ENCODE results near the gene ITGB3. TPM values are rescaled to one million over a fixed set of nuclear protein-coding genes. Genes with fewer than 3 reads are reported as not detected.
A peak's percentile ranks its signal among the peaks of the same experiment; 100 is the strongest.
"Not testable (repeated sequence)": the region's sequence is repeated elsewhere in the genome, so short reads cannot be mapped to it uniquely, and the experiment has no call there.

Gene ITGB3
- polyA plus RNA-seq, 1 of the 3 experiments (the other 2 are of a cell fraction): 4.6 TPM

DNA sequence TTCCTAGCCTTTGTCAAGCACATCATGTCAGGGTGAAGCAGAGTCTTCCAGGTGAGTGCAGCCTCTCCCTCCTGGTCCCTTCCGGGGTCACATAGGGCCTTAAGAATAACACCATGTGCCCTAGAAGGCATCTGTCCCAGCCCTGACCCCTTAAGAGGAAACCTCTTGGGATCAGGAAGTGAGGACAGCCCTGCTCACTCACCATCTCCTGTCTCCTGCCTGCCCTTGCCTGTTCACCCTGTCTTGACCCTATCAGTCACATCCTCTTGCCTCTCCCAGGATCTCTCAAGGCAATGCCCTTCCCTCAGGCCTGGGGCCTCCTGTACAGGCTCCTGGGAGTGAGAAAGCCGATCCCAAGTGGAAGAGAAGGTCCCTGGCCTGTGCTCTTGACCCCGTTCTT is 30.6 kb upstream of the ITGB3 start:
- Histone ChIP-seq H3K4me3 (ENCODE audit: low read depth in 2 of 2, low read length in 1 of 2) (no peak overlapping the region), H3F3A (replicated peaks; ENCODE audit: insufficient read depth) (peaks cover 15% of the 10 kb centered on the region), H3K4me2 (no peak overlapping the region; the same call in 1 of the 2 replicates), H2AFZ (ENCODE audit: low read depth) (peak overlapping the region; percentile 9; the same call in 1 of the 2 replicates), H3K4me1 (ENCODE audit: control insufficient read depth in 1 of 2, insufficient read depth in 2 of 2, low read depth in 1 of 2, low read length in 1 of 2) (peaks cover 4 to 17% of the 10 kb centered on the region in 2 experiments; a peak in 2 of 4 replicates), H3K9me3 (no peaks in the 10 kb centered on the region), H3K9me2 (no peaks in the 10 kb centered on the region), H3K36me3 (replicated peaks in 1 of 2; ENCODE audit: control insufficient read depth in 1 of 2, insufficient read depth in 2 of 2, low read length in 1 of 2) (no peaks in the 10 kb centered on the region), H4K20me1 (ENCODE audit: insufficient read depth) (no peaks in the 10 kb centered on the region), H3K79me2 (ENCODE audit: insufficient read depth) (no peaks in the 10 kb centered on the region), H3K9ac (no peak overlapping the region), H3K27ac (ENCODE audit: low read depth in 2 of 2, low read length in 1 of 2) (no peak overlapping the region), H3K27me3 (ENCODE audit: insufficient read depth) (no peaks in the 10 kb centered on the region)
- POLR2A ChIA-PET: no interaction called here
- 72% methylated on average over 3 of the region's 3 CpGs for WGBS (ENCODE audit: low lambda C conversion rate)
- CTCF ChIA-PET: interaction anchor here (1.6 to 8.6 kb wide), 2 partner anchors 10 to 93 kb away, joined by 4 to 57 read pairs; no protein-coding TSS in a partner anchor
- no peak for DNase-seq
- TF ChIP-seq, protein P1, sequence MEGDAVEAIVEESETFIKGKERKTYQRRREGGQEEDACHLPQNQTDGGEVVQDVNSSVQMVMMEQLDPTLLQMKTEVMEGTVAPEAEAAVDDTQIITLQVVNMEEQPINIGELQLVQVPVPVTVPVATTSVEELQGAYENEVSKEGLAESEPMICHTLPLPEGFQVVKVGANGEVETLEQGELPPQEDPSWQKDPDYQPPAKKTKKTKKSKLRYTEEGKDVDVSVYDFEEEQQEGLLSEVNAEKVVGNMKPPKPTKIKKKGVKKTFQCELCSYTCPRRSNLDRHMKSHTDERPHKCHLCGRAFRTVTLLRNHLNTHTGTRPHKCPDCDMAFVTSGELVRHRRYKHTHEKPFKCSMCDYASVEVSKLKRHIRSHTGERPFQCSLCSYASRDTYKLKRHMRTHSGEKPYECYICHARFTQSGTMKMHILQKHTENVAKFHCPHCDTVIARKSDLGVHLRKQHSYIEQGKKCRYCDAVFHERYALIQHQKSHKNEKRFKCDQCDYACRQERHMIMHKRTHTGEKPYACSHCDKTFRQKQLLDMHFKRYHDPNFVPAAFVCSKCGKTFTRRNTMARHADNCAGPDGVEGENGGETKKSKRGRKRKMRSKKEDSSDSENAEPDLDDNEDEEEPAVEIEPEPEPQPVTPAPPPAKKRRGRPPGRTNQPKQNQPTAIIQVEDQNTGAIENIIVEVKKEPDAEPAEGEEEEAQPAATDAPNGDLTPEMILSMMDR (IDR thresholded peaks at IDR 0.05): no peak
- TF ChIP-seq RFX5 (IDR thresholded peaks at IDR 0.05; ENCODE audit: low read length): no peak

DNA sequence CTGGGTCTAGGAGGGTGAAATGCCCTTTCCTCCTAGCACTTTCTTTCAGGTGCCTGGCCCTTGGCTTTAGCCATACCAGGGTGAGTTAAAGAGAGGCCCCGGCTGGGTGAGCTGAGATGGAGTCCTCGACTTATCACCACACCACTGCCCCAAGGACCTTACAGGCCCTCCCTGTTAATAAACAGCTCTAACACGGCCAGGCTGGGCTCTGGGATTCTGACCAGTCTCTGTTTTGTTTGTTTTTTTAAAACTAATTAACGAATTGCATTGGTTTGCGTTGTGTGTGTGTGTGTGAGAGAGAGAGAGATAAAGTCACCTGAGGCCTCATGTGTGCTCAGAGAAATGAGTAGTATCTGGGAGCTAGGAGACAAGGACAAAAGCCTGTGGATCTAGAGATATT is 30.2 kb upstream of the ITGB3 start:
- CTCF ChIA-PET: interaction anchor here (1.0 to 8.6 kb wide), 3 partner anchors 11 to 100 kb away, joined by 3 to 57 read pairs (median 4); partner anchors contain the start of gene EFCAB13
- Histone ChIP-seq H3K9me3 (no peaks in the 10 kb centered on the region), H4K20me1 (ENCODE audit: insufficient read depth) (no peaks in the 10 kb centered on the region), H3K4me1 (ENCODE audit: control insufficient read depth in 1 of 2, insufficient read depth in 2 of 2, low read depth in 1 of 2, low read length in 1 of 2) (peaks cover 4 to 17% of the 10 kb centered on the region in 2 experiments; a peak in 2 of 4 replicates), H2AFZ (ENCODE audit: low read depth) (peak overlapping the region; percentile 9; the same call in 1 of the 2 replicates), H3F3A (replicated peaks; ENCODE audit: insufficient read depth) (peaks cover 15% of the 10 kb centered on the region), H3K27me3 (ENCODE audit: insufficient read depth) (no peaks in the 10 kb centered on the region), H3K9ac (no peak overlapping the region), H3K27ac (ENCODE audit: low read depth in 2 of 2, low read length in 1 of 2) (no peak overlapping the region), H3K4me2 (no peak overlapping the region; the same call in 1 of the 2 replicates), H3K79me2 (ENCODE audit: insufficient read depth) (no peaks in the 10 kb centered on the region), H3K9me2 (no peaks in the 10 kb centered on the region), H3K36me3 (replicated peaks in 1 of 2; ENCODE audit: control insufficient read depth in 1 of 2, insufficient read depth in 2 of 2, low read length in 1 of 2) (no peaks in the 10 kb centered on the region), H3K4me3 (ENCODE audit: low read depth in 2 of 2, low read length in 1 of 2) (no peak overlapping the region)
- TF ChIP-seq NFIC (IDR thresholded peaks at IDR 0.05; ENCODE audit: borderline replicate concordance) (no peak), POLR2AphosphoS5 (IDR thresholded peaks at IDR 0.05; ENCODE audit: low read depth, low read length) (no peak), RFX5 (IDR thresholded peaks at IDR 0.05; ENCODE audit: low read length) (no peak), ELF1 (IDR thresholded peaks at IDR 0.05) (no peak), CHD2 (IDR thresholded peaks at IDR 0.05; ENCODE audit: low read length, partially characterized antibody) (no peak), MXI1 (IDR thresholded peaks at IDR 0.05; ENCODE audit: low read depth, low read length) (no peak)
- TF ChIP-seq, protein P2, sequence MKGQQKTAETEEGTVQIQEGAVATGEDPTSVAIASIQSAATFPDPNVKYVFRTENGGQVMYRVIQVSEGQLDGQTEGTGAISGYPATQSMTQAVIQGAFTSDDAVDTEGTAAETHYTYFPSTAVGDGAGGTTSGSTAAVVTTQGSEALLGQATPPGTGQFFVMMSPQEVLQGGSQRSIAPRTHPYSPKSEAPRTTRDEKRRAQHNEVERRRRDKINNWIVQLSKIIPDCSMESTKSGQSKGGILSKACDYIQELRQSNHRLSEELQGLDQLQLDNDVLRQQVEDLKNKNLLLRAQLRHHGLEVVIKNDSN (IDR thresholded peaks at IDR 0.05; ENCODE audit: borderline replicate concordance, low read depth): no peak
- TF ChIP-seq, protein P3, sequence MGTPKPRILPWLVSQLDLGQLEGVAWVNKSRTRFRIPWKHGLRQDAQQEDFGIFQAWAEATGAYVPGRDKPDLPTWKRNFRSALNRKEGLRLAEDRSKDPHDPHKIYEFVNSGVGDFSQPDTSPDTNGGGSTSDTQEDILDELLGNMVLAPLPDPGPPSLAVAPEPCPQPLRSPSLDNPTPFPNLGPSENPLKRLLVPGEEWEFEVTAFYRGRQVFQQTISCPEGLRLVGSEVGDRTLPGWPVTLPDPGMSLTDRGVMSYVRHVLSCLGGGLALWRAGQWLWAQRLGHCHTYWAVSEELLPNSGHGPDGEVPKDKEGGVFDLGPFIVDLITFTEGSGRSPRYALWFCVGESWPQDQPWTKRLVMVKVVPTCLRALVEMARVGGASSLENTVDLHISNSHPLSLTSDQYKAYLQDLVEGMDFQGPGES (IDR thresholded peaks at IDR 0.05; ENCODE audit: low read depth, low read length): no peak
- POLR2A ChIA-PET: no interaction called here
- DNase-seq: no peak
- 79% methylated on average over 5 of the region's 5 CpGs for WGBS (ENCODE audit: low lambda C conversion rate)

DNA sequence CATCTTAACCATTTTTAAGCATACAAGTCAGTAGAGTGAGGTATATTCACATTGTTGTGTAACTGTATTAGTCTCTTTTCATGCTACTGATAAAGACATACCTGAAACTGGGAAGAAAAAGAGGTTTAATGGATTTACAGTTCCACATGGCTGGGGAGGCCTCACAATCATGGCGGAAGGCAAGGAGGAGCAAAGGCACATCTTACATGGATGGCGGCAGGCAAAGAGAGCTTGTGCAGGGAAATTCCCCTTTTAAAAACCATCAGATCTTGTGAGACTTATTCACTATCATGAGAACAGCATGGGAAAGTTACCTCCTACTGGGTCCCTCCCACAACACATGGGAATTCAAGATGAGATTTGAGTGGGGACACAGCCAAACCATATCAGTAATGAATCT is 29.6 kb upstream of the ITGB3 start:
- POLR2A ChIA-PET: not testable (repeated sequence)

More for the DNA sequence above, 29.6 kb upstream of the ITGB3 start:
- not testable (repeated sequence) for H3K79me2 ChIP-seq (ENCODE audit: insufficient read depth); H4K20me1 ChIP-seq (ENCODE audit: insufficient read depth); H3K27me3 ChIP-seq (ENCODE audit: insufficient read depth); H3K9ac ChIP-seq; H3K9me2 ChIP-seq; H3K4me2 ChIP-seq; H3K36me3 ChIP-seq (replicated peaks in 1 of 2; ENCODE audit: control insufficient read depth in 1 of 2, insufficient read depth in 2 of 2, low read length in 1 of 2); H2AFZ ChIP-seq (ENCODE audit: low read depth); H3K4me3 ChIP-seq (ENCODE audit: low read depth in 2 of 2, low read length in 1 of 2); H3K27ac ChIP-seq (ENCODE audit: low read depth in 2 of 2, low read length in 1 of 2); H3K9me3 ChIP-seq; DNase-seq
- CTCF ChIA-PET: interaction anchor here (1.0 to 8.6 kb wide), 3 partner anchors 11 to 99 kb away, joined by 3 to 57 read pairs (median 4); partner anchors contain the start of gene EFCAB13
- Histone ChIP-seq H3F3A (replicated peaks; ENCODE audit: insufficient read depth) (peaks cover 15% of the 10 kb centered on the region), H3K4me1 (ENCODE audit: control insufficient read depth in 1 of 2, insufficient read depth in 2 of 2, low read depth in 1 of 2, low read length in 1 of 2) (peaks cover 2 to 17% of the 10 kb centered on the region in 2 experiments; a peak in 2 of 4 replicates)
- 89% methylated on average over 2 of the region's 2 CpGs for WGBS (ENCODE audit: low lambda C conversion rate)
